ENCODE data around the gene COMMD10.
"Not testable (repeated sequence)": the region's sequence is repeated elsewhere in the genome, so short reads cannot be mapped to it uniquely, and the experiment has no call there.

Gene COMMD10

DNA sequence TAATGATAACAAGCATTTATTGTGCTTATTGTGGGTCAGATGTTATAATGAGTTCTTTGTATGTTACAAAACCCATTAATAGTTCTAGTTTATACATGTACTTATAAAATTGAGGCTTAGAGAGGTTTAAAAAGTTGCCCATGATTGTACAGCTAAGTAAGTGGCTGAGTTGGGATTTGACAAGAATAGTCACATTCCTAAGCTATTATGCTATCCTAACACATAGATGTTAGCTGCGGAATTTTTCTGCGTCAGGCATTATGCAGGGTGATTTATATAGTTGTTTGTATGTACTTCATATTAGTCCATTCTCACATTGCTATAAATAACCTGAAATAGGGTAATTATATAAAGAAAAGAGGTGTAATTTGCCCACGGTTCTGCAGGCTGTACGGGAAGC, 12.5 kb downstream of the COMMD10 start:
- DNase-seq (ENCODE audit: low read depth), result no peak

- DNase-seq (ENCODE audit: low read depth), result no peak
Measured at GRCh38 chr5:116098998-116099397, 14.2 kb downstream of the COMMD10 start.

- DNase-seq (ENCODE audit: low read depth), result not testable (repeated sequence)
Measured at GRCh38 chr5:116104941-116105340, 20.1 kb downstream of the COMMD10 start.

GRCh38 chr5:116115163-116115562, 30.3 kb downstream of the COMMD10 start:
- no peak for DNase-seq (ENCODE audit: low read depth)

- DNase-seq (ENCODE audit: low read depth), result peak; percentile 56
Measured at GRCh38 chr5:116130471-116130870, 45.6 kb downstream of the COMMD10 start.

DNA sequence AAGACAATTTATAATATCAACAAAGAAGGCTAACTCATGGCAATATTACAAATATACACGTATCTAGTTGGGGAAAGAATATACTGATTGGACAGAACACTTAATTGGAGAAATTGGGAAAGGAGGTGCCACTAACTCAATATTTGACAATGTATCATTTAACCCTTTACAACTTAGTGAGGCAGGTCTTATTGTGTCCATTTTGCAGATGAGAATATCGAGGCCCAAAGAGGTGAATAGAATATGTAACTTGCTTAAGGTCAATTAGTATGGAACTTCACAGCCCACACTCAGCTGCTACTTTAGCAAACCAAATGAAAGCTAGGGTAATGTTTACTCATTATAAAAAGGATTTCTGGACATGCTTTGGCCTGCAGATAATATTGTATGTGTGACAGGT, 46.2 kb downstream of the COMMD10 start:
- no peak for DNase-seq (ENCODE audit: low read depth)

DNA sequence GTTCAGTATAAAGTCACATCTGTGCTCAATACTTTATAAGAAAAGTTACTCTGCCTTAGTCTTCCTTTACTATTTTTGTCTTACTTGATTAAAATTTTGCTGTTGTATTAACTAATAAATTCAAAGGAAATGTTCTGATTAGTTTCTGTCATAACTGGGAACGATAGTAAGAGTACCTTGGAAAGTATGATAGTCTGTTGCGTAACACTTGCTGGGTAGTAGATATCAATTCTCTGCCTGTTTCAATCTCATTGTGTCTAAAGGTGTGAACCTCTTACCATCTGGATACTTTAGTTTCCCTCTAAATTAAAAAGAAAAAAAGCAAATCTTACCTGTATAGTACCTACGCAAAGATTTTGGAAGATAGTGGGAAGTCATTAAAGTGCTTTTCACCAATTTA, 48.5 kb downstream of the COMMD10 start:
- no peak for DNase-seq (ENCODE audit: low read depth)

GRCh38 chr5:116135344-116135743, 50.5 kb downstream of the COMMD10 start:
- DNase-seq (ENCODE audit: low read depth), result no peak

DNA sequence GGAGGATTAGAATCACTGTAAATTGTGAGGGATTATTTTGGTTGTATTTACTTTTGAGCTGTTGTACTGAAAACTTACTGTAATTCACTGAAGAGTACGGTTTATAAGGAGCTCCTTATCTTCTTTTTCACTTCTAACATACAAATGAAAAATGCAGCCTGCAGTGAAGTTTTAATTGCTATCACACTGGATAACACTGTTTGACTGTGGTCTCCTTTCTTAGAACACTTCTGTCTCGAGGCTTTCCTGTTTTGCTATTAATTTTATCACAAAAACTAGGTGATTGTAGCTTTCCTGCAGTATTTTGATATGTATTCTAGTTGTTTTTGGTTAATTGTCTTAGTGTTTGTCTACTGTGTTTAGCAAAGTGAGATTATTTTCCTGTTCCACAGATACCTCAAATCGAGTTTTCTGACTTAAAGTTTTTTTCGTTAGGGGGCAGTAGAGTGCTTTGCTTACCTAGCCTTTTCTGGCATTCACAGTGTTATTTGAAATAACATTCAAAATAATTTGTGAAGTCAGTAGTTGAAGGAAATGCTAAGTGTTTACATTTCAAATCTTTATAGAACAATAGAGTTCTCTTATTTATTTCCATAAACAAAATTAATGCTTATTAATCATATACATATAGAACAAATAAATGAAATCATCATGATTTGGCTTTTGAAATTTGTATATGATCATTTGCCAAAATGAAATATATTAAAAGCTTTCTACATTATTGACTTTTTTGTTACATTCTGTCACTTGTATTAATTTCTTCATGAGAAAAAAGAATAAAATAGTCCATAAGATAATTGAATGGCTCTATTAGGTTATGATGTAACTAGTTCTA, 52.9 kb downstream of the COMMD10 start:
- no peak for DNase-seq (ENCODE audit: low read depth)

DNA sequence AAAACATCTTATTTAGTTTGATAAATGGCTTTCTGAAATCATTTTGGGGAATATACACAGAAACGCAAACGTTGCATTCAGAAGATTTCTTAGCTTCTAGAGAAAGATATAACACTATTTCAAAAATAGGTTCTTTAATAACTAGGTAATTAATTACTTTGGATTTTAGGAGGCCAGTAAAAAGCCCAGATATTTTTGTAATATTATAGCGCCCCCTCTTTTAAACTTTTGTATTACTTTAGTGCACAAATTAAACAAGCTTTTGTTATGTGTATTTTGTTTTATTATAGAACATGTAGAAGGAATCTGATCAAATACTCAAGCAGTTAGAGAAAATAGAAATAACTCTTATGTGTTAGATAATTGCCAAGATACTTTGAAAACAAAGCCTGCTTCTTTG, 57.7 kb downstream of the COMMD10 start:
- no peak for DNase-seq (ENCODE audit: low read depth)

DNA sequence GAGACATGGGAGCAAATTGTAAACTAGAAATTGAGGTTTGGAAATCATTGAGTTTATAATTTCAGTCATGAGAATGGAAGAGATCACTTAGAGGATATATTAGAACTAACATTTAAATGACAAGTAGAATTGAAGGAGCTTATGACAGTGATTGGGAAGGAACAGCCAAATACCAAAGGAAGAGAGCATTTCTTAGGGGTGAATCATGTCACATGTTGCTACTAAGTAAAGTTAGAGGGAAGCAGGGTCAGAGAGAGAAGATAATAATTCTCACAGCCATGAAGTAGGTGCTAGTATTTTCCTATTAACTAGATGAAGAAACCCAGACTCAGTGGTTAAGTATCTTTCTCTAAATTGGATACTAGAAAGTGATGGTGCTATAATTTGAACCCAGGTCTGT, 59.3 kb downstream of the COMMD10 start:
- no peak for DNase-seq (ENCODE audit: low read depth)

DNA sequence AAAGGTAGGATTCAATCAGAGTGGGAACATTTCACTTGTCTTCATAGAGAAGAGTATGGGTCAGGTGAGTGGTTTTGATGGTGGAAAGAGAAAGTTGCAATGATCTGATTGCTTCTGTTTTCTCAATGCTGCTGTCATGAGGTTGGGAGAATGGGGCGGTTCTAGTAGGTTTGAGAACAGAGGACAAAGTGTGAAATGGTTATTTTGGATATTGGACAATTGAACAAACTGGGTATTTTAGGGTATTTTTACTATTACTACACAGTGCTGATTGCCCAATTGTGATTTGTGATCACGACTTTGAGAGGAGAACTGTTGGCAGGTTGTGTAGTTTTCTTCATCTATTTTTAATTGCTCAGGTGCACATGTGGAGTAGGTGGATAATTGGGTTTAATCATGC, 60.2 kb downstream of the COMMD10 start:
- DNase-seq (ENCODE audit: low read depth), result no peak

GRCh38 chr5:116145416-116145815, 60.6 kb downstream of the COMMD10 start:
- DNase-seq (ENCODE audit: low read depth), result no peak

GRCh38 chr5:116152169-116152568, 67.3 kb downstream of the COMMD10 start:
- DNase-seq (ENCODE audit: low read depth), result no peak

GRCh38 chr5:116153687-116154174, 68.9 kb downstream of the COMMD10 start:
- DNase-seq (ENCODE audit: low read depth), result no peak

- DNase-seq (ENCODE audit: low read depth), result no peak
Measured at GRCh38 chr5:116154252-116154651, 69.4 kb downstream of the COMMD10 start.

DNA sequence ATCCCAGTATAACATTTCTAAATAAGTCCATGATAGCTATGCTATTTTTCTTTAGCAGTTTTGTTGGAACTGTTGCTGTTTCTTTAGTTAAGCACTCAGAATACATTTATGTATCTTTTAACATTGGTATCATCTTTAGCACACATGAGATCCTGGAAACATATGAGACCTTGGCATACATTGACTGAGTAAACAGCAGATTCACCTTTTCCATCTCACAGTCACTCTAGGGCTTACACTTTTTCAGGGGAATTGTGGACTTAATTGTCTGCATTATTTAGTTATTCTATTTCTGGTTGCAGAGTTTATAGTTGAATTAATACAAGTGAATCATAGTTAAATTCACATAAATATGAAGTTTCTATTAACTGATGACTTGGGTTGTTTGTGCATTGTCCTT, 70.1 kb downstream of the COMMD10 start:
- no peak for DNase-seq (ENCODE audit: low read depth)

- DNase-seq (ENCODE audit: low read depth), result no peak
Measured at GRCh38 chr5:116157902-116158301, 73.1 kb downstream of the COMMD10 start.

- no peak for DNase-seq (ENCODE audit: low read depth)
Measured at GRCh38 chr5:116159006-116159405, 74.2 kb downstream of the COMMD10 start.

DNA sequence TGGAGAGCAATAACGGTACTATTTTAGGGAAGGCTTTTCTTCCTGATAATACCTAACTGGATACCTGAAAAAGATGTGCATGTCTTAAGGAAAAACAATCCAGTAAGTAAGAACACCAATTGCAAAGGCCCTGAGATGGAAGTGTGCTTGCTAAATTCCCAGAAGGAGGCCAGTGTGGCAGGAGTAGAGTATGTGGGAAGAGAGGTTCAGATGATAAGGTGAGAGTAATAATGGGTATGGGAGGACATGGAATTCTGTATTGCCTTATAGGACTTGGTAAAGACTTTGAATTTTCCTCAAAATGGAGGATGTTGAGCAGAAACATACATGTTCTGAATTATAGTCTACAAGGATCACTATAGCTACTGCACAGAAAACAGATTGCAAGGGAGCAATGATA, 89.3 kb downstream of the COMMD10 start:
- DNase-seq (ENCODE audit: low read depth), result no peak

- no peak for DNase-seq (ENCODE audit: low read depth)
Measured at GRCh38 chr5:116176121-116176520, 91.3 kb downstream of the COMMD10 start.

DNA sequence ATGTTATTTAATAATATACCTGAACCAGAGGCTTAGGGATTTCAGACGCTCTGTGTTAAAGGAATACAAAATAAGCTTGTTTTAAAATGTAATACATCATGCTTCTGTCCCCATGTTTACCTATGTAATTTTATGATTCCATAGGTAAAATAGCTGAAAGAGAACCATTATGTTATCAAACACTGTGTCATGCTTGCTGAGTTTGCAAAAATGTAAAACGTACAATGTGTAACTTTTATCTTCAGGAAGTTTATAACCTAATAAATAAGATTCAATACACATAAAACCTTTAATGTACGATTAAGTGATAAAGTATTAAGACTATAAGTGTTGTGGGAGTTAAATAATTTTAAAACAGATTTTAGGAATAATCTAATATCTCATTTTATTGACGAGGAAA, 94.1 kb downstream of the COMMD10 start:
- no peak for DNase-seq (ENCODE audit: low read depth)

DNA sequence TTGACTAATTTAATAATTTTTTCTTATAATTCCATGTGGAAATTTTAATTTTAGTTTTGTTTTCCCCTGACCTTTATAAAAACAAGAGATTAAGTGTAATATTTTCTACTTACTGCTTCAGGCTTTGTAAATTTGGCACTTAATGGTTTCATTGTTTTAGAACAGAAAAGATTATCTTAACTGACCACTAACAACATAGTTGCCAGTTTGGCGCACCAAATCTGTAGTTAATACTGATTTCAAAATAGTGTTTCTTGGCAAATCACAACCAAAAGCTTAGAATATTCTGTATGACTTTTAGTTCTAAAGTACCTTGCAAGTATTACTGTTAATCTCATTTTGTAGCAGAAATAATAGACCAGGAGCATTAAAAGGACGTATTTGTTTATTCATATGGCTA, 124.3 kb downstream of the COMMD10 start:
- DNase-seq (ENCODE audit: low read depth), result no peak

GRCh38 chr5:116212225-116212624, 127.4 kb downstream of the COMMD10 start:
- no peak for DNase-seq (ENCODE audit: low read depth)
